Sigmoid colon (tissue), 3 donors: ENCODE data around the gene LAMB2.

Source experiments
- CTCF ChIP-seq, 4 experiments: fragments of 450-650 bp in 3 of 4; fragments of 200-600 bp in 1 of 4; IDR thresholded peaks; one replicate each; pipeline ENCODE4 v1.5.1; 2016 to 2019; ENCODE audit warnings: antibody characterized with exemption in 4 of 4, mild to moderate bottlenecking in 3 of 4, moderate library complexity in 2 of 4
- POLR2A ChIP-seq, 2 donors: fragments of 450-650 bp; IDR thresholded peaks; one replicate each; pipeline ENCODE4 v1.6.1; 2016; ENCODE audit warnings: antibody characterized with exemption in 2 of 2, mild to moderate bottlenecking in 2 of 2, moderate library complexity in 2 of 2

- TF ChIP-seq CTCF (IDR thresholded peaks at IDR 0.05) (no peak), POLR2A (IDR thresholded peaks at IDR 0.05) (no peak)
These were observed 20.6 kb downstream of the LAMB2 start for GRCh38 chr3:49112262-49112661.
